B cell (primary cell): ENCODE results near the gene SLC48A1. TPM values are rescaled to one million over a fixed set of nuclear protein-coding genes. Genes with fewer than 3 reads are reported as not detected.

Experiments
- ATAC-seq: fragments of 200-7000 bp; cut with Tn5 transposase; one replicate; pipeline ENCODE4 v1.10.0; 2021; ENCODE audit warnings: low read depth, mild to moderate bottlenecking, moderate number of reproducible peaks, moderate library complexity
- CTCF ChIA-PET: fragments of 350-600 bp; sonication (Branson Sonifier 250); formaldehyde crosslinking; loops from one replicate; lab custom pipeline; 2021; ENCODE audit warnings: antibody characterized with exemption, inconsistent platforms; lab: Charles Lee
- POLR2A ChIA-PET: fragments of 350-600 bp; sonication (Branson Sonifier 250); formaldehyde crosslinking; loops from one replicate; lab custom pipeline; 2021; ENCODE audit warnings: antibody characterized with exemption; lab: Charles Lee
- DNase-seq: peaks from one replicate; pipeline ENCODE4 v3.0.0; 2013
- H2AFZ ChIP-seq: 2 replicates; pipeline ENCODE4 v1.6.1; 2012; ENCODE audit warnings: mild to moderate bottlenecking, low read depth, low read length; ENCODE audit not compliant: insufficient read depth, poor library complexity, severe bottlenecking
- H3K27ac ChIP-seq, 2 donors: 1 replicate in 1 of 2; 2 replicates in 1 of 2; pipeline ENCODE4 v1.5.1; 2012 to 2013; ENCODE audit warnings: low read length in 2 of 2, mild to moderate bottlenecking in 2 of 2, moderate library complexity in 1 of 2
- H3K27me3 ChIP-seq, 4 experiments: fragments of 200-600 bp in 1 of 4; sonication (generic) in 1 of 4; replicated peaks in 1 of 4; 1 replicate in 2 of 4; 2 replicates in 2 of 4; pipeline versions ENCODE4 v1.6.1 to v1.7.0; 2013 to 2016; ENCODE audit warnings: low read length in 3 of 4, mild to moderate bottlenecking in 2 of 4, mixed read lengths in 1 of 4, moderate library complexity in 1 of 4; ENCODE audit not compliant: insufficient read depth in 4 of 4, control insufficient read depth in 3 of 4; ENCODE audit errors: control extremely low read depth in 1 of 4
- H3K36me3 ChIP-seq, 2 experiments: replicated peaks in 1 of 2; 1 replicate in 1 of 2; 2 replicates in 1 of 2; pipeline versions ENCODE4 v1.6.1 to v1.7.1; 2013; ENCODE audit warnings: low read length in 1 of 2; ENCODE audit not compliant: insufficient read depth in 2 of 2, control insufficient read depth in 1 of 2; ENCODE audit errors: control extremely low read depth in 1 of 2, extremely low read depth in 1 of 2
- H3K4me1 ChIP-seq, 2 donors: fragments of 200-600 bp in 1 of 2; sonication (generic) in 1 of 2; 1 replicate in 1 of 2; 2 replicates in 1 of 2; pipeline versions ENCODE4 v1.5.1 to v1.6.1; 2013 to 2017; ENCODE audit warnings: low read length in 2 of 2; ENCODE audit not compliant: control insufficient read depth in 2 of 2, insufficient read depth in 2 of 2
- H3K4me2 ChIP-seq: replicated peaks from 2 replicates; pipeline ENCODE3; 2012; ENCODE audit warnings: mild to moderate bottlenecking, low read depth, low read length; ENCODE audit not compliant: poor library complexity, severe bottlenecking
- H3K4me3 ChIP-seq, 5 experiments: fragments of 200-600 bp in 1 of 5; sonication (generic) in 1 of 5; 1 replicate in 3 of 5; 2 replicates in 2 of 5; pipeline versions ENCODE4 v1.5.1 to v1.7.0; 2011 to 2016; ENCODE audit warnings: low read length in 4 of 5, mild to moderate bottlenecking in 4 of 5, low read depth in 2 of 5, control low read depth in 1 of 5, moderate library complexity in 1 of 5; ENCODE audit not compliant: insufficient read depth in 1 of 5; ENCODE audit errors: control extremely low read depth in 1 of 5, extremely low read depth in 1 of 5
- H3K79me2 ChIP-seq: fragments of 200-600 bp; sonication (generic); one replicate; pipeline ENCODE4 v1.6.0; 2016; ENCODE audit warnings: low read length; ENCODE audit not compliant: control insufficient read depth, insufficient read depth
- H3K9ac ChIP-seq: fragments of 200-600 bp; sonication (generic); 2 replicates; pipeline ENCODE4 v1.6.1; 2017; ENCODE audit warnings: mild to moderate bottlenecking, low read length, moderate library complexity
- H3K9me3 ChIP-seq, 3 donors: one replicate each; pipeline versions ENCODE4 v1.6.1 to v1.7.1; 2013; ENCODE audit warnings: low read length in 2 of 3; ENCODE audit not compliant: control insufficient read depth in 2 of 3, insufficient read depth in 1 of 3; ENCODE audit errors: control extremely low read depth in 1 of 3
- H4K20me1 ChIP-seq: 2 replicates; pipeline ENCODE4 v1.6.0; 2012; ENCODE audit warnings: mild to moderate bottlenecking, low read length; ENCODE audit not compliant: insufficient read depth, control insufficient read depth, poor library complexity, severe bottlenecking
- H3K27ac Mint-ChIP-seq: one replicate; pipeline ENCODE4 v1.8.0; 2021; ENCODE audit warnings: mixed read lengths
- H3K27me3 Mint-ChIP-seq: one replicate; pipeline ENCODE4 v1.8.0; 2021; ENCODE audit warnings: mixed read lengths
- H3K4me1 Mint-ChIP-seq: one replicate; pipeline ENCODE4 v1.8.0; 2021; ENCODE audit warnings: mixed read lengths
- H3K4me3 Mint-ChIP-seq: one replicate; pipeline ENCODE4 v1.8.0; 2021; ENCODE audit warnings: mixed read lengths
- H3K9me3 Mint-ChIP-seq: one replicate; pipeline ENCODE4 v1.8.0; 2022; ENCODE audit warnings: mixed read lengths; ENCODE audit not compliant: insufficient read depth
- CTCF ChIP-seq: fragments of 200-600 bp; IDR thresholded peaks from one replicate; pipeline ENCODE4 v1.8.0; 2022; ENCODE audit warnings: antibody characterized with exemption, mild to moderate bottlenecking
- EZH2 ChIP-seq: IDR thresholded peaks from 2 replicates; pipeline ENCODE4 v1.6.1; 2012; ENCODE audit warnings: borderline replicate concordance, low read depth, mild to moderate bottlenecking, moderate library complexity, low read length; ENCODE audit not compliant: insufficient read depth, poor library complexity, severe bottlenecking
- WGBS: methylation state at CpG from one replicate; pipeline ENCODE4 v1.1.5; 2013; ENCODE audit warnings: missing lambda C conversion rate; ENCODE audit not compliant: insufficient coverage; 5-methylcytosine and 5-hydroxymethylcytosine counted together
- intact Hi-C: fragments of 100-400 bp; cut with micrococcal nuclease; formaldehyde crosslinking; loops from one replicate; pipeline ENCODE4 v1.10.0; 2022
- polyA plus RNA-seq: library from polyadenylated mRNA; depleted of rRNA; stranded (reverse); fragments of >200 nt; gene quantifications from 2 replicates; pipeline ENCODE4 v1.2.3, GENCODE V29; 2012
- total RNA-seq, 2 donors: library from RNA; stranded (reverse); fragments of 120-200 nt in 1 of 2; gene quantifications; 1 replicate in 1 of 2; 2 replicates in 1 of 2; pipeline versions ENCODE4 v1.2.3 to v1.2.4, GENCODE V29; 2013 to 2022

Gene SLC48A1
- total and polyA plus RNA-seq, 2 donors (not counting 1 experiment from before 2014, with no cell fraction given) = 8.0 to 20.0 TPM

- 30% methylated on average over 11 of the region's 14 CpGs for WGBS
- H3K4me3 Mint-ChIP-seq = peak overlapping the region; percentile 85
- ATAC-seq = peak; percentile 6
Observed at GRCh38 chr12:47811581-47812484, 38.8 kb downstream of the SLC48A1 start.

More at GRCh38 chr12:47811581-47812484, 38.8 kb downstream of the SLC48A1 start:
- no peak for TF ChIP-seq CTCF
- no peak for TF ChIP-seq EZH2
- Histone ChIP-seq H3K9ac (peak overlapping the region; percentile 69), H2AFZ (no peak overlapping the region), H4K20me1 (no peaks in the 10 kb centered on the region), H3K27ac (peak overlapping the region; percentile 96 to 98), H3K4me1 (peaks cover 90 to 97% of the 10 kb centered on the region in 2 donors), H3K4me3 (peak overlapping the region; percentile 53 to 68 (median 61)), H3K27me3 (no peaks in the 10 kb centered on the region), H3K9me3 (no peaks in the 10 kb centered on the region), H3K4me2 (peak overlapping the region; percentile 87), H3K36me3 (no peaks in the 10 kb centered on the region), H3K79me2 (peaks cover 96% of the 10 kb centered on the region)
- Mint-ChIP-seq H3K9me3 (no peaks in the 10 kb centered on the region), H3K27ac (peak overlapping the region; percentile 96), H3K4me1 (peaks cover 93% of the 10 kb centered on the region), H3K27me3 (no peaks in the 10 kb centered on the region)
- intact Hi-C loops = loop anchor here (2.0 to 5.0 kb wide), 3 partner anchors 455 to 1825 kb away; partner anchors contain the start of gene SLC38A2
- peak; percentile 58 for DNase-seq
- CTCF ChIA-PET = interaction anchor here (1.1 to 38.8 kb wide), 9 partner anchors 10 to 97 kb away, joined by 3 to 1203 read pairs (median 8); no protein-coding TSS in a partner anchor
- POLR2A ChIA-PET = interaction anchor here (0.5 to 17.3 kb wide), 4 partner anchors 8 to 429 kb away, joined by 6 to 264 read pairs (median 12); partner anchors contain the start of gene HDAC7
